ENCODE results near the gene SPTAN1.

The SPTAN1 gene

GRCh38 chr9:128607642-128608350 is 55.4 kb downstream of the SPTAN1 start:
- no peak for DNase-seq

- DNase-seq, result no peak
These were observed 58.5 kb downstream of the SPTAN1 start for GRCh38 chr9:128610897-128611296.

- DNase-seq, result no peak
These were observed 59.4 kb downstream of the SPTAN1 start for GRCh38 chr9:128611600-128612394.

DNA sequence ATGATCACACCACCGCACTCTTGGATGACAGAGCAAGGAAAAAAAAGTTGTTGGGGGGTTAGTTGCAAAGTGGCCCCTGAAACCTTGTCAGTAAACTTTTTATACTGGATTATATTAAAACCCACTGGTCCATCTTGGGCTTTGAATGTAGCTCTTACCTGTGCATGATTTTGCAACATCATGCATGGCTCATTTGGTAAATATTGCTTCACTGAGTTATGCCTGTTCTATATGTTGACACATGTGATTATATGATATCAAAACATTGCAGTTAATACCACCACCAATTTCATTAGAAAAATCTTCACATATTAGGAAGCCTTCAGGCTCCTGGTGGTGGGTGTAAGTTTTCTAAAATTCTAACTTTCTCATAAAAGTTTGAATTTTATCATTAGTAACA is 62.3 kb downstream of the SPTAN1 start:
- DNase-seq, result no peak

- no peak for DNase-seq
These were observed 63.2 kb downstream of the SPTAN1 start for GRCh38 chr9:128615571-128615970.

DNA sequence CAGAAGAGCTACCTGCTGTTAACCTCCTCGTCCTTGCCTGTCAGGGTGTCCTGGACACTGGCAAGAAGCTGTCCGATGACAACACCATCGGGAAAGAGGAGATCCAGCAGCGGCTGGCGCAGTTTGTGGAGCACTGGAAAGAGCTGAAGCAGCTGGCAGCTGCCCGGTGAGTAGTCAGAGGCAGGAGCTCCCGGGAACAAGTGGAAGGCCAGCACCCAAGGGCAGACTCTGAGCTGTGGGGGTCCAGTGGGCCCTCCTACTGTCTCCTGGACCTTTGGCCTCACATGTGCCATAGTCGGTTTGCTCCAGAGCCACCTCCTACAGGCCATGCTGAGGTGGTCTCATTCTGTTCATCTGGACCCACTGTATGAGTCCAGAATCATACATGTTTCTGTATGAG is 65.6 kb downstream of the SPTAN1 start:
- no peak for DNase-seq

DNA sequence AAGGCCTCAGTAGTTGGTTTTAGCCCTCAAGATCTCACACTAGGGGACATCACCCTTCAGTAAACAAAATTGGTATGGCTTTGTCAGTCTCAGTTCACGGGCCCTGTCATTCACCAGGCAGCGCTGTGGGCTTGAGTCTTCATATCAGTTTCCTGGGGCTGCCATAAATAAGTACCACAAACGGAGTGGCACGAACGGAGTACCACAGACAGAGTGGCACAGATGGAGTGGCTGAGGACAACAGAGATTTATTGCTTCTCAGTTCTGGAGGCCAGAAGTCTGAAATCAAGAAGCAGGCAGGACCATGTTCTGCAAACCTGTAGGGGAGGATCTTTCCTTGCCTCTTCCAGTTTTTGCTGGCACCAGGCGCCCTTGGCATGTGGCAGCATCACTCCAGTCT is 66.7 kb downstream of the SPTAN1 start:
- DNase-seq, result no peak

DNA sequence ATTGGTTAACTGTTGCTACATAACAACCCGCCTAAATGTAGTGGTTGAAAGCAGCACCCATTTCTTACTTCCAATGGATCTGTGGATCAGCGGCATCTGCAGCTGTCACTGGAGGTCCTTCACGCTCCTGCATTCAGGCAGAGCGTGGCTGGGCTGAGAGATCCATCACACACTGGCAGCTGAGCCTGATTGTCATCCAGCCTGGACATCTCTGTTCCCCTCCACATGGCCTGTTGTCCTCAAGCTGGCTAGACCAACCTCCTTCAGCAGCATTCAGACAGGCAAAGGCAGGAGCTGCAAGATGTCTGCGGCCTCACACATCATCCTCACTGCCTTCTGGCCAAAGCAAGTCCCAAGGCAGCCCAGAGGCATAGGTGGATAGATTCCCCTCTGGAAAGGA is 67.4 kb downstream of the SPTAN1 start:
- DNase-seq, result no peak

- DNase-seq, result no peak
These were observed 69.5 kb downstream of the SPTAN1 start for GRCh38 chr9:128621730-128622455.

DNA sequence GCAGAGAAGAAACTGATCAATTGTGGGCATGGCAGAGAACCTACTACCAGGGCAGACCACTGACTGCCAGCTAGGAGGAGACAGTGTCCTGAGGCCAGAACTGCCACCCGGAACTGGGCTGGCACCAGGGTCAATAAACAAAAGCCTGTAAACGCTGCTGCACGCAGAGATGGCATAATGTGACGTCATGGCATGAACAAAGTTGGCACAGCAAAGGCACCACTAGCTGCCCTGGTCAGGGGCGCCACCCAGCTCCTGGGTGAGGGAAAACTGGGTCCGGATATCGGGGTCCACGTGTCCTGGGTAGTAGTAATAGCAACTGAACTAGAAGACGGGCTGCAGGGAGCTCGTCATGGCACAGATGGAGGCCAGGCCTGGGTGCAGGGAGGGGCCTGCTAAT is 72.2 kb downstream of the SPTAN1 start:
- no peak for DNase-seq

DNA sequence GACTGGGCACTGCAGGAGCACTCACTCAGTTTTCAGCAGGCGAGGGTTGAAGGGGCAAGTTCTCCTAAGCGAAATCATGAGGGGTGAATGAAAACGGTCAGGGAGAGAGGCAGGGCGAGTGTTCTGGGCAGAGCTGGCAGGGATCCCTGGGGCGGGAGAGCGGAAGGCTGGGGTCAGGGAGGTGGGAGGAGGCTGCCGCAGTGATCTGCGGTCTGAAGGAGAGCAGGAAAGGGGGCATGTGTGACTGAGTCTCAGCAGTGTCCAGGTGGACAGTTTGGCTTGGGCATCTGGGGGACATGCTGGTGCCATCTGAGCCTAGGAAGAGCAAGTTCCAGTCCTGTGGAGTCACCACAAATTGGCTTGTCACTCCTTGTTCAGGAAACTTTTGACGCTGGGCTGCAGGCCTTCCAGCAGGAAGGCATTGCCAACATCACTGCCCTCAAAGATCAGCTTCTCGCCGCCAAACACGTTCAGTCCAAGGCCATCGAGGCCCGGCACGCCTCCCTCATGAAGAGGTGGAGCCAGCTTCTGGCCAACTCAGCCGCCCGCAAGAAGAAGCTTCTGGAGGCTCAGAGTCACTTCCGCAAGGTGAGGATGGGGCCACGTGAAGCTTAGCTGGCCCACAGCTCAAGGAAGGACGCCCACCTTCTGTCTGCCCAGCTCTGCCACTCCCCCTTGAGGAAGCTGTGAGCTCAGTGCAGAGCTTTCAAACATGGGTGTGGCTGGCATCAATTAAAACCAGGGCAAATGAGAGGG is 73.2 kb downstream of the SPTAN1 start:
- no peak for DNase-seq

DNA sequence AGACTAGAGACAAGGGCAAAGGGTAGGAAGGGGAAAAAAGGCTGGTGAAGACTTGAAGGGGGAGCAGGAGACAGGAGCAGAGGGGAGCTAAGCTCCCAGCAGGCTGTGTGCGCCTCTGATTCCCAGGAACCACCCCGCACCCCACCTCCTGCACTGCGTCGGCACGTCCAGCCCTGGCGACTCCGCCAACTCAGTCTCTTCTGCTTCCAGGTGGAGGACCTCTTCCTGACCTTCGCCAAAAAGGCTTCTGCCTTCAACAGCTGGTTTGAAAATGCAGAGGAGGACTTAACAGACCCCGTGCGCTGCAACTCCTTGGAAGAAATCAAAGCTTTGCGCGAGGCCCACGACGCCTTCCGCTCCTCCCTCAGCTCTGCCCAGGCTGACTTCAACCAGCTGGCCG is 73.8 kb downstream of the SPTAN1 start:
- no peak for DNase-seq

- DNase-seq, result no peak
These were observed 74.8 kb downstream of the SPTAN1 start for GRCh38 chr9:128627127-128627715.

- no peak for DNase-seq
These were observed 75.5 kb downstream of the SPTAN1 start for GRCh38 chr9:128627906-128628305.

DNA sequence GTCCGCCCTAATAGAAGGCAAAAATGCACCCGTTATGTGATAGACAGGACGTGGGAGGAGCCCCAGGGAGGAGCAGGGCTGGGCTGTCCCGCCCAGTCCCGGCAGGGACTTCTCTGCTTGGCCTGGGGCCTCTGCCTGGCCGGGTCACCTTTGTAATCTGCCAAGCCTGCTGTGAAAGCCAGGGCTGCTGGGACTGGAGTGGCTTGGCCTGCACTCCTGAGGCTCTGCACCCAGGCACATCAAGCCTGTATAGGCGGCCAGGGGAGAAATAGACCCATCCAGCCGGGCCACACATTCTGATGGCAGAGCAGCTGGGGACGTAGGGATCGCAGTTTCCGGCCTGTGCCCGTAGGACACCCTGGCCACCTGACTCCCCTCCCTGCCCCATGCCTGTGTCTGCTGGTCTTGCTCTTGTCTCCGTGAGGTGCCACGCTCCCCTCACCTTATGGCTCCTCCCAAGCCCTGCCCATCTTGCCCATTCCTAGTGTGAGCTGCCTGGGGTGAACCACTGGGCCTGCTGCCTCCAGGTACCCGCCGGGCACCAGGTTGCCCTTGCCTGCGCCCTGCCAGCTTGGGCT is 76.2 kb downstream of the SPTAN1 start:
- no peak for DNase-seq

- no peak for DNase-seq
These were observed 76.7 kb downstream of the SPTAN1 start for GRCh38 chr9:128629136-128629535.

DNA sequence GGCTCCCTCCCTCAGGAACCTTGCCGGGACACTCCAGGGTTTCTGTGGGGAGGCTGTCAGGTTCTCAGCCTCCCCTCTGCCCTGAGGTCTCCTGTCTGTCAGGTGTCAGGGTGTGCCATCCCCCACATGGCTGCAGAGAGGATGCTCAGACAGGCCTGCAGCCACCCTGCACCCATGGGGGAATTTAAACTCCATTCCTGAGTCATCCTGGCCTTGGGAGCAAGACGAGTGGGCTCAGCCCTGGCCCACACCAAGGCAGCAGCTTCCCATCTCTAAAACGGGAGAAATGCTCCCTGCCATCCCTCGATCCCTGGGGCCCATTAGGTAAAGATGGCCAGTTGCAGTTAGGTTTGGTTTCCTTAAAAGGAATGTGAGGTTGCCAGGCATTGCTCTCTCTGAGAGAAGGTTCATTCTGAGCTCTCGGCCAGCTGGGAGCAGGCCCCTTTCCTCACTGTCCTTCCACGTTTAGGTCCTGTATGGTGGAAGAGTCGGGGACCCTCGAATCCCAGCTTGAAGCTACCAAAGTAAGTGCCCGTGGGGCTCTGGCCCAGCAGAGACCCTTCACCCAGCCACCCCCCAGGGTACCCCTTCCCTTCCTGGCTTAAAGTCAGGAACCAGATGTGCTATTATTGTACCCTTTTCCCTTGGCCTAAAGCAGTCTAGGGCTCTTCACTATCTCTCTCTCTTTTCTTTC is 77.6 kb downstream of the SPTAN1 start:
- DNase-seq, result no peak

- DNase-seq, result no peak
These were observed 79.2 kb downstream of the SPTAN1 start for GRCh38 chr9:128631636-128632035.

DNA sequence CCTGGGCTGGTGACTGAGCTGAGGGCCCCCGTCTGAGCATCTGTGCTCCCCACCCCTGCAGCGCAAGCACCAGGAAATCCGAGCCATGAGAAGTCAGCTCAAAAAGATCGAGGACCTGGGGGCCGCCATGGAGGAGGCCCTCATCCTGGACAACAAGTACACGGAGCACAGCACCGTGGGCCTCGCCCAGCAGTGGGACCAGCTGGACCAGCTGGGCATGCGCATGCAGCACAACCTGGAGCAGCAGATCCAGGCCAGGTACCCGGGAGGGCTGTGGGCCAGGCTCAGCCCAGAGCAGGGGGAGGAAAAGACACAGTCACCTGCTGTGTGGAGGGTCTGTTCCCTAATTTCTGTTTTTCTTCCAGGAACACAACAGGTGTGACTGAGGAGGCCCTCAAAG is 79.7 kb downstream of the SPTAN1 start:
- DNase-seq, result no peak

DNA sequence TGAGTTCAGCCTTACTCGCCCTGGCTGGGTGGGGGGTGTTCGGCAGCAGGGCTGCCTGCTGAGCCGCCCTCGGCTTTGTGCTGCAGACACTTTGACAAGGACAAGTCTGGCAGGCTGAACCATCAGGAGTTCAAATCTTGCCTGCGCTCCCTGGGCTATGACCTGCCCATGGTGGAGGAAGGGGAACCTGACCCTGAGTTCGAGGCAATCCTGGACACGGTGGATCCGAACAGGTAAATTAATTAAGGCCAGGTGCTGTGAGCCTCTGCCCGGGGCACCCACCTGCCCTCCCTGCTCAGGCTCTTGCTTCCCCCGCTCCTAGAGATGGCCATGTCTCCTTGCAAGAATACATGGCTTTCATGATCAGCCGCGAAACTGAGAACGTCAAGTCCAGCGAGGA is 80.1 kb downstream of the SPTAN1 start:
- no peak for DNase-seq

GRCh38 chr9:128633057-128633456 is 80.7 kb downstream of the SPTAN1 start:
- no peak for DNase-seq

DNA sequence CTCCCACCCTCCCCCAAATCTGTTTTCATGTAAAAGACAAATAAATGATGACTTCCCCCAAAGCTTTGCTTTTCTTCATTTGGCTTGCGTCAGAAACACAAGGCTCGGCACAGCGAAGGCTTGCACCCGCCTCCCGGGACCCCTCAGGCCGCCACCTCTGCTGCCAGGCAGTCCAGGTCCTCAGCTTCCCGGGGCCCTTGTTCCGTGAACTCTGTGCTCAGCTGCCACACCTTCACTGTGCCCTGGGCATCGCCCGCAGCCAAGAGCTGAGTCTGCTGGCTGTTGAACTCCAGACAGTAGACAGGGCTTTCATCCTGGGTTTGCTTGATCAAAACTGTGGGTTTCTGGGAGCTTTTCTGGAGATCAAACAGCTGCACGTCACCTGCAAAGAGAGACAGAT is 81.2 kb downstream of the SPTAN1 start:
- DNase-seq, result no peak
